Measurements from ENCODE around the gene MPND. TPM values are rescaled to one million over a fixed set of nuclear protein-coding genes. Genes with fewer than 3 reads are reported as not detected.

The MPND gene
- total and polyA plus RNA-seq, 10 of the 15 experiments (the other 5 are each of a cell fraction or from before 2014, with no cell fraction given) = 0.79 to 18.3 (median 6.0) TPM

DNA sequence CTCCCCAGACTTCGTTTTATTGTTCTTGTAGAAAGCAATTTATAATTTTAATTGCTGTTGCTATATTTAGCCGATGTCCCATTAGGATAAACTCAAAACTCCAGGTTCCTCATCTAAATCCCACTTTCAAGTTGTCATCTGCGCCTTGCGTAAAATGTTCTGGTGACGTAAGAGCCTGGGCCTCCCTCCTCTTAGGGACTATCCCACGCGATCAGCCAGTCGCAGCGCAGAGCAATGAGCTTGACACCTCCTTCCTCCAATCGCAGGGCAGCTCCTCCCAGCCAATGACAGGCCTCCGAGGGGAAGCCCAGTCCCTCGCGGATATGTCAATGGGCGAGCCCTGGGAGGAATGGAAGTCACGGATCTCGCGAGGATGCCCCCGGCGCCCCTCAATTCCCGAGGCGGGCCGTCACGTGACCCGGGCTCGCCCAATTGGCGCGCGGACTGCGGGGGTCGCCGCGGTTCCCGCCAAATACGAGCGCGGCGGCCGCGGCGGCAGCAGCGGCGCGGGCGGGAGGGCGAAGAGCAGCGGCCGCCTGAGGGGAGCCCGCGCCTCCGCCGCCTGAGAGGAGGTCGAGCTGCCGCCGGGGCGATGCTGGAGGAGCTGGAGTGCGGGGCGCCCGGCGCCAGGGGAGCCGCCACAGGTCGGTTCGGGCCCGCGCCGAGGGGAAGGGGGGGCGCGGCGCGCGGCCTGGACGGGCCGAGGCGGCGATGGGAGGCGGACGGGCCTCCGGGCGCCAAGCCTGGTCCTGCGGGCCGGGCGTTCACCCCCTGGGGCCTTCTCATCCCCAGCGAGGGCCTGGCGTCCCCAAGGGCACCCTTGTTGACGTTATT, 59.0 kb downstream of the MPND start, which contains the start of gene CHAF1A (continued):
- TF ChIP-seq, protein P1, sequence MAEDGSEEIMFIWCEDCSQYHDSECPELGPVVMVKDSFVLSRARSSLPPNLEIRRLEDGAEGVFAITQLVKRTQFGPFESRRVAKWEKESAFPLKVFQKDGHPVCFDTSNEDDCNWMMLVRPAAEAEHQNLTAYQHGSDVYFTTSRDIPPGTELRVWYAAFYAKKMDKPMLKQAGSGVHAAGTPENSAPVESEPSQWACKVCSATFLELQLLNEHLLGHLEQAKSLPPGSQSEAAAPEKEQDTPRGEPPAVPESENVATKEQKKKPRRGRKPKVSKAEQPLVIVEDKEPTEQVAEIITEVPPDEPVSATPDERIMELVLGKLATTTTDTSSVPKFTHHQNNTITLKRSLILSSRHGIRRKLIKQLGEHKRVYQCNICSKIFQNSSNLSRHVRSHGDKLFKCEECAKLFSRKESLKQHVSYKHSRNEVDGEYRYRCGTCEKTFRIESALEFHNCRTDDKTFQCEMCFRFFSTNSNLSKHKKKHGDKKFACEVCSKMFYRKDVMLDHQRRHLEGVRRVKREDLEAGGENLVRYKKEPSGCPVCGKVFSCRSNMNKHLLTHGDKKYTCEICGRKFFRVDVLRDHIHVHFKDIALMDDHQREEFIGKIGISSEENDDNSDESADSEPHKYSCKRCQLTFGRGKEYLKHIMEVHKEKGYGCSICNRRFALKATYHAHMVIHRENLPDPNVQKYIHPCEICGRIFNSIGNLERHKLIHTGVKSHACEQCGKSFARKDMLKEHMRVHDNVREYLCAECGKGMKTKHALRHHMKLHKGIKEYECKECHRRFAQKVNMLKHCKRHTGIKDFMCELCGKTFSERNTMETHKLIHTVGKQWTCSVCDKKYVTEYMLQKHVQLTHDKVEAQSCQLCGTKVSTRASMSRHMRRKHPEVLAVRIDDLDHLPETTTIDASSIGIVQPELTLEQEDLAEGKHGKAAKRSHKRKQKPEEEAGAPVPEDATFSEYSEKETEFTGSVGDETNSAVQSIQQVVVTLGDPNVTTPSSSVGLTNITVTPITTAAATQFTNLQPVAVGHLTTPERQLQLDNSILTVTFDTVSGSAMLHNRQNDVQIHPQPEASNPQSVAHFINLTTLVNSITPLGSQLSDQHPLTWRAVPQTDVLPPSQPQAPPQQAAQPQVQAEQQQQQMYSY (CRISPR knock-in tag; IDR thresholded peaks at IDR 0.05) = peak; percentile 84
- TF ChIP-seq, protein P2, sequence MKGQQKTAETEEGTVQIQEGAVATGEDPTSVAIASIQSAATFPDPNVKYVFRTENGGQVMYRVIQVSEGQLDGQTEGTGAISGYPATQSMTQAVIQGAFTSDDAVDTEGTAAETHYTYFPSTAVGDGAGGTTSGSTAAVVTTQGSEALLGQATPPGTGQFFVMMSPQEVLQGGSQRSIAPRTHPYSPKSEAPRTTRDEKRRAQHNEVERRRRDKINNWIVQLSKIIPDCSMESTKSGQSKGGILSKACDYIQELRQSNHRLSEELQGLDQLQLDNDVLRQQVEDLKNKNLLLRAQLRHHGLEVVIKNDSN (IDR thresholded peaks at IDR 0.05; ENCODE audit: borderline replicate concordance, extremely low read length, insufficient read depth, low read depth, low read length) = peak; percentile 98
- TF ChIP-seq ZNF622 (IDR thresholded peaks at IDR 0.05) (no peak), ETV6 (conservative IDR thresholded peaks at IDR 0.05 in 1 of 2, IDR thresholded peaks at IDR 0.05 in 1 of 2; ENCODE audit: borderline replicate concordance in 1 of 2, low read depth in 1 of 2) (no peak), BCL11A (IDR thresholded peaks at IDR 0.05; ENCODE audit: low read depth, low read length) (no peak), POLR2A (IDR thresholded peaks at IDR 0.05; ENCODE audit: low read depth, low read length) (peak; percentile 83), ZNF207 (IDR thresholded peaks at IDR 0.05; ENCODE audit: borderline replicate concordance) (peak; percentile 36; the same call in 1 of the 2 replicates), NR2C2 (IDR thresholded peaks at IDR 0.05; ENCODE audit: borderline replicate concordance, control insufficient read depth, insufficient read length, low read depth) (no peak), SMAD5 (IDR thresholded peaks at IDR 0.05; ENCODE audit: low read depth) (no peak), RB1 (IDR thresholded peaks at IDR 0.05; ENCODE audit: borderline replicate concordance) (peak; percentile 99; the same call in 1 of the 2 replicates), TAF1 (IDR thresholded peaks at IDR 0.05; ENCODE audit: borderline replicate concordance, low read depth, low read length) (no peak; the same call in 1 of the 2 replicates), RAD21 (IDR thresholded peaks at IDR 0.05; ENCODE audit: insufficient read depth, low read depth, low read length) (no peak), NFYB (IDR thresholded peaks at IDR 0.05; ENCODE audit: insufficient read depth, low read depth, low read length) (peak; percentile 94), SMC3 (IDR thresholded peaks at IDR 0.05; ENCODE audit: borderline replicate concordance, low read length) (no peak), MYB (IDR thresholded peaks at IDR 0.05; ENCODE audit: borderline replicate concordance, low read depth, low read length) (no peak), PAX5 (IDR thresholded peaks at IDR 0.05; ENCODE audit: borderline replicate concordance, low read depth, low read length) (peak; percentile 20; the same call in 1 of the 2 replicates), IRF4 (IDR thresholded peaks at IDR 0.05; ENCODE audit: low read depth, low read length) (no peak), RAD51 (IDR thresholded peaks at IDR 0.05) (peak; percentile 98), KDM1A (IDR thresholded peaks at IDR 0.05; ENCODE audit: borderline replicate concordance) (no peak)
- TF ChIP-seq, protein P3, sequence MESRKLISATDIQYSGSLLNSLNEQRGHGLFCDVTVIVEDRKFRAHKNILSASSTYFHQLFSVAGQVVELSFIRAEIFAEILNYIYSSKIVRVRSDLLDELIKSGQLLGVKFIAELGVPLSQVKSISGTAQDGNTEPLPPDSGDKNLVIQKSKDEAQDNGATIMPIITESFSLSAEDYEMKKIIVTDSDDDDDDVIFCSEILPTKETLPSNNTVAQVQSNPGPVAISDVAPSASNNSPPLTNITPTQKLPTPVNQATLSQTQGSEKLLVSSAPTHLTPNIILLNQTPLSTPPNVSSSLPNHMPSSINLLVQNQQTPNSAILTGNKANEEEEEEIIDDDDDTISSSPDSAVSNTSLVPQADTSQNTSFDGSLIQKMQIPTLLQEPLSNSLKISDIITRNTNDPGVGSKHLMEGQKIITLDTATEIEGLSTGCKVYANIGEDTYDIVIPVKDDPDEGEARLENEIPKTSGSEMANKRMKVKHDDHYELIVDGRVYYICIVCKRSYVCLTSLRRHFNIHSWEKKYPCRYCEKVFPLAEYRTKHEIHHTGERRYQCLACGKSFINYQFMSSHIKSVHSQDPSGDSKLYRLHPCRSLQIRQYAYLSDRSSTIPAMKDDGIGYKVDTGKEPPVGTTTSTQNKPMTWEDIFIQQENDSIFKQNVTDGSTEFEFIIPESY (IDR thresholded peaks at IDR 0.05) = no peak
- TF ChIP-seq, protein P4, sequence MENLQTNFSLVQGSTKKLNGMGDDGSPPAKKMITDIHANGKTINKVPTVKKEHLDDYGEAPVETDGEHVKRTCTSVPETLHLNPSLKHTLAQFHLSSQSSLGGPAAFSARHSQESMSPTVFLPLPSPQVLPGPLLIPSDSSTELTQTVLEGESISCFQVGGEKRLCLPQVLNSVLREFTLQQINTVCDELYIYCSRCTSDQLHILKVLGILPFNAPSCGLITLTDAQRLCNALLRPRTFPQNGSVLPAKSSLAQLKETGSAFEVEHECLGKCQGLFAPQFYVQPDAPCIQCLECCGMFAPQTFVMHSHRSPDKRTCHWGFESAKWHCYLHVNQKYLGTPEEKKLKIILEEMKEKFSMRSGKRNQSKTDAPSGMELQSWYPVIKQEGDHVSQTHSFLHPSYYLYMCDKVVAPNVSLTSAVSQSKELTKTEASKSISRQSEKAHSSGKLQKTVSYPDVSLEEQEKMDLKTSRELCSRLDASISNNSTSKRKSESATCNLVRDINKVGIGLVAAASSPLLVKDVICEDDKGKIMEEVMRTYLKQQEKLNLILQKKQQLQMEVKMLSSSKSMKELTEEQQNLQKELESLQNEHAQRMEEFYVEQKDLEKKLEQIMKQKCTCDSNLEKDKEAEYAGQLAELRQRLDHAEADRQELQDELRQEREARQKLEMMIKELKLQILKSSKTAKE (IDR thresholded peaks at IDR 0.05; ENCODE audit: low read depth, poor library complexity, severe bottlenecking) = peak; percentile 66

Measured in GM12878 (cell line).